ENCODE measurements around the gene PHF19.

PHF19 gene

DNA sequence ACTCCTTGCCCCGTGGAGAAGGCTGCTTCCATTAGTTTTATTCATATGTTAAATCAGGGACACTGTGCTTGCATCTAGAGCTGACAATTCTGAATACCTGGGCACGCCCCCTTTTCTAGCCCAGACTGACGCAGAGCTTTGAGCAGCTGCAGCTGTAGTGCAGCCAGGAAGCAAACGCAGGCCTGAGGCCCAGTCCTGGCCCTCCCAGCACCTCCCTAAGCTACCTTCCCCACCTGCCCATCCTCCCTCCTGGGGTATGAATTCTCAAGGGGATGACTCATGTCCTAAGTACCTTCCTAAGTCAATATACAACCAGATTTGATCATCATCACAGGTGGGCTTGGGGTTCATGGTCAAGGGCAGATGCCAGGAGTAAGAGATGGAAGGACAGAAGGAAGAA lies 3.5 kb downstream of the PHF19 start:
- DNase-seq (ENCODE audit: low spot score): no peak

DNA sequence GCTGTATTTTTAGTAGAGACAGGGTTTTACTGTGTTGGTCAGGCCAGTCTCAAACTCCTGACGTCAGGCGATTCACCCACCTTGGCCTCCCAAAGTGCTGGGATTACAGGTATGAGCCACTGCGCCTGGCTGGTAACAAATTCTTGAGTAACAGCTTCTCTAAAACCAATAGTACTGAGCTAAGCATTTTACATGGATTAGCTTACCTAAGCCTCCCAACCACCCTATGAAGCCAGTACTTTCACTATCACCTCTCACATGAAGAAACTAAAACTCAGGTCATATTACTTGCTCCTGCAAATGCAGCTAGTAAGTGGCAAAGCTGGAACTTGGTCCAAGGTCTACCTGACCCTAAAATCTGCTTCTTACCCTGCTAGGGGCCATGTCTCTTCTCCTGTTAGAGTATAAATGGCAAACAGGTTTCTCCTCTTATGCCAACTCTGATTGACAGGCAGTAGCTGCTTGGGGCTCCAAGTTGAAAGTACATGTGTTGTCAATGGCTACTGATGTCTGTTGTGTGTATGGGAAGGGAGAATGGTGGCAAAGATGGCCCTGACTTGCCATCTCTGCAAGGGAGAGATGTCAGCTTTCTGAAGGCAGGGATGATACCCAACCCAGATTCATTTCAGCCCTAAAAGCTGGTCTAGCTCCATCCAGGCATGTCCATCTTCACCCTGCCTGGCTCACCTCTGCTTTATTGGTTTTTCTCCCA lies 4.0 kb downstream of the PHF19 start:
- no peak for DNase-seq (ENCODE audit: low spot score)

DNA sequence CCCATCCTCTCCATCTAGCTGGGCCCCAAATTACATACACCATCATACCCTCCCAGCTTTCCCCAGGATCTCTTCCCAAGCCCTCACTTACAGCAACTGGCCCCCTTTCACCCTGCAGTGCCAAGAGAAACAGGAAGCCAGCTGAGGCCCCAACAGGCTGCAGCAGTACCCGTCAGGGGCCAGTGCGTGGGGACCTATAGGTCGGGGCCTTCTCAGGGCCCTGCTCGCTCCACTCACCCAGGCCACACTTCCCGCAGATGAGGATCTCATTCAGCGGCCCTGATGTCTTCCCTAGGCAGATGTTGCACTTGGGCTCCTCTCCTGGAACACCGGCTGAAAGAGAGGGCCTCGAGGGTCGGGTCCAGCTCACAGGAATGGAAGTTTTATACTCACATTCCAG lies 6.8 kb downstream of the PHF19 start:
- no peak for DNase-seq (ENCODE audit: low spot score)

DNA sequence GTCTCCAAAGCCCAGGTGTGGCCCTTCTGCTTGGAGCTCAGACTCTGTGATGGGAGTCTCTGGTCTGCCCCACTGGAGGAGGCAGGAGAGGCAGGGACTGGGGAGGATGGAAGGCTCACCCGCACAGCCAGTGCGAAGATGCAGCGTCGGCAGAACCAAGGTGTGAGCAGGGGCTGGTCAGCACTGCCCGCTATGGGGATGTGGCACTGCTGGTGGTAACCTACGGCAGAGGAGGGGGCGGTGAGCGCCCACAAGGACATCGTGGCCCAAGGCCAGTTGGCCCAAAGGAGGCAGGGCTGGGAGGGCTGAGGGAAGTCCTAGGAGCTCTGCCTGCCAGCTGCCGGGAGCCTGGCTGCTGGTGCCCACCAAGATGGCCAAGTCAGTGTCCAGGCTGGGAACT lies 7.3 kb downstream of the PHF19 start:
- no peak for DNase-seq (ENCODE audit: low spot score)

DNA sequence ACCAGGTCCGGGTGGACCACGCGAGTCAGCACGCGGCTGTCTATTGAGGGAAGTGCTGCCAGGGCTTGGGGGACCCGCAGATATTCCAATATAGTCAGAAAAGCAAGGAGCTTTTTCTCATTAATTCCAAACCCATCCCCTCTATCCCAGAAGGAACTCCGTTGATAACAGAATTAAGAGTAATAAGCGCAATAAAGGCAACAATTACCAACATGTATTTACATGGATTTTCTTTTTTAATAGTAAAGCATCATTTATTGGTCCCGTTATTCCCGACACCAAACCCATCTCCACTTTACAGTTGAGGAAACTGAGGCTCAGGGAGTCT lies 7.7 kb downstream of the PHF19 start:
- DNase-seq (ENCODE audit: low spot score): no peak

DNA sequence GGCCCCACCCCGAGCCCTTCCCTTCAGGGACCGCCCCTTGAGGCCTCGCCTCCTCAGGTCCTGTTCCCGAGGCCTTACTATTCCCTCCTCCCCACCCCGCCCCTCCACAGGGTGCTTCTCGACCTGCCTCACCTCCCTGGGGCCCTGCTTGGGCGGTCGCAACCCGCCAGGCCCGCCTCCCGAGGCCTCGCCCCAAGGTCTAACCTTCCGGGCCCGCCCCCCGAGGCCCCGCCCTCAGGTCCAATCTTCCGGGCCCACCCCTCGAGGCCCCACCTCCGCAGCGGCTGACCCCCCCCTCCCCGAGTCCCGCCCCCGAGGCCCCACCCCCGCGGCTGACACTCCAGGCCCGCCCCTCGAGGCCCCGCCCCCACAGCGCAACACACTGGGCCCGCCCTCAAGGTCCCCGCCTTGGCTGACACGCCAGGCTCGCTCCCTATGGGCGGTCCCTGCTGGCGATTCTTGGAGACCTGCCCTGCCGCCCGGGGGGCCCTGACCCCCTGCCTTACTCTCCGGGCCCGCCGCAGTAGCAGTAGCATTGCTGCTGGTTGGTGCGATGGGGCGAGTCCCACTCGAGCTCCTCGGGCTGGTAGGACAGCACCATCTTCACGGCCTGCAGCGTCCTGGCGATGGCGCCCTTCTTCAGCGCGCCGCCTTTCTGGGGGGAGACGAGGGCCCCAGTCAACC lies 8.2 kb downstream of the PHF19 start:
- DNase-seq (ENCODE audit: low spot score): peak; percentile 96

DNA sequence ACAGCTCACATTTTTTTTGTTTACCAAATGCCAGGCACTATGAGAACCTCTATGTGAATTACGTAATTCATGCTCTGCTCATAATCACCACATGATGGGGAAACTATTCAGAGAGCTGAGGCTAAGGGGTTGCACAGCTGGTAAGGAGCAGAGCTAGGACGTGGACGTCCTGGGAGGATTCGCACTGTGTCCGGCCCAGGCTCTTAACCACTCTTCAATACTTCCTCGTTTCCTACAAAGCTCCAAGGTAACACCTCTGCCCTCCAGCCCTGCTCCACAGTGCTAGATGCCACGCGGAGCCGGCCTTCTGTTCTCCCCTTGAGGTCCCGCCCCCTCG lies 8.7 kb downstream of the PHF19 start:
- no peak for DNase-seq (ENCODE audit: low spot score)

DNA sequence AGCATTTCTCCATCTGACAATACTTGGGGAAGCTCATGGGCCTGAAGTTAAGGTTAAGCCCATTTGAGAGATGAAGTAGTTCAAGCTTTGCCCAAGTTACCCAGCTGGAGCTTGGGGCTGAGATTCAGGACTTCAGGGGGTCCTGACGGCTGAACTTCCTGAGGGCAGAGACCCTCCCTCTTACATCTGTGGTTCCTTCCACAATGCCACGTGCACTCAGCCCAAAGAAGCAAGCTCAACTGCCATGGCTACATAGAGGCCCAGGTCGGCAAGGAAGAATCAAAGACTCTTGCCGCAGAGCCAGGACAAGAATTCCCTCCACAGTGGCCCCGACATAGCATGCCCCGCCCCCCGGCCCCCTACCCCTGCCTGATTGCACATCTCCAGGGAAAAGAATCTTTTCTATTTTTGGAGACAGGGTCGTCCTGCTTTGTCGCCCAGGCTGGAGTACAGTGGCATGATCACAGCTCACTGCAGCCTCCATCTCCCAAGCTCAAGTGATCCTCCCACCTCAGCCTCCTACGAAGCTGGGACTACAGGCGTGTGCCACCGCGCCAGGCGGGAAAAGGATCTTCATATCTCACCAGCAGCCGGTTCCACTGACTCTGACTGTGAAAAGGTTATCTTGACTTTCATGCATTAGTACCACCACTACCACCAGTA lies 9.2 kb downstream of the PHF19 start:
- DNase-seq (ENCODE audit: low spot score): no peak

DNA sequence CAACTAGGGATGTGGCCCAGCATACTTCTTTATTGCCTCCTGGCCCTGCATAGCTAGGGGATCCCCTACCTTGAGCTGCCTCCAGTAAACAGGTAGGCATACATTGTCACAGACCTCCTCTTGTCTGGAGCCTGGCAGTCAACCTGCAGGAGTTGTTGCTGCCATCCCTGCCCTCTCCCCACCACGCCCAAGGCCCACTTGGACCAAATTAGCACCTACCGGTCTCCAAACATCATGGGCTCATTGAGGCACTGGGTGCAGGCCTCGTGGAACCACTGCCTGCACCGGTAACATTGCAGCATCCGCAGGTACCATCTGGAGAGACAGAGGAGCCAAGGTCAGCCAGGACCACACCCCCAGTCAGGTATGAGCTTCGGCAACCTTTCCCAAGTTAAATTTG lies 10.3 kb downstream of the PHF19 start:
- no peak for DNase-seq (ENCODE audit: low spot score)

DNA sequence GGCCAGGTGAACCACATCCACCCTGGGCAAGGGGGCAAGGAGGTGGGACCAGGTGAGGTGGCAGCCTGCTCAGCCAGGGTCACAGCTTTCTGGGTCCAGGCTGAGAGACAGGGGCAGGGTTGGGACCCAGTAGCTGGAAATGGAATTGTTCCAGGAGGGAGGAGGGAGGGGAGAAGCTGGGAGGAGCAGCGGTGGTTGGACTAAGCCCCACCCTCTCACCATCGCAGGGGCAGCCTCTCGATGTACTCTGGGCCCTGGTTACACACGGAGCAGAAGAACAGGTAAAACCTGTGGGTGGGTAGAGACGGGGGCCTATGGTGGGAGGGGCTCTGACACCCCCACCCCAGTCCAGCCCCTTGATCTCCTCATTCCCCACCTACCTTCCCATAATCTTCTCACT lies 11.2 kb downstream of the PHF19 start:
- DNase-seq (ENCODE audit: low spot score): no peak

DNA sequence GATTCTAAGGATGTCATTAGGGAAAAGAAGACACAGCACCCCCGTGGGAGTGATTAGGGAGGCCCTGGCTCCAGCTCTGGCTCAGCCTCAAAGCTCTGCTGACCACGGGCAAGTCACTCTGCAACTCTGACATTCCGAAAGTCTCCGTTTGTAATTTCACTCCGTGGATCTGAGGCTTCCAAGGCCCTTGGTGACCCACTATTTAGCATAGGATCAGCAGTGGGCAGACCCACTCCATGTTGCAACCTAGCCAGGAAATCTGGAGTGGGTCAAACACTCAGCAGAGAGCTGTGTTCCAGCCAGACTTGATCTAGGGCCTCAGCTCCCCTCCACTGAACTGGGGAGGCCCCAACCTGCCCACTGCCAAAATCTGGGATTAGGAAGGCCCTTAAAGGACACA lies 11.8 kb downstream of the PHF19 start:
- DNase-seq (ENCODE audit: low spot score): no peak

DNA sequence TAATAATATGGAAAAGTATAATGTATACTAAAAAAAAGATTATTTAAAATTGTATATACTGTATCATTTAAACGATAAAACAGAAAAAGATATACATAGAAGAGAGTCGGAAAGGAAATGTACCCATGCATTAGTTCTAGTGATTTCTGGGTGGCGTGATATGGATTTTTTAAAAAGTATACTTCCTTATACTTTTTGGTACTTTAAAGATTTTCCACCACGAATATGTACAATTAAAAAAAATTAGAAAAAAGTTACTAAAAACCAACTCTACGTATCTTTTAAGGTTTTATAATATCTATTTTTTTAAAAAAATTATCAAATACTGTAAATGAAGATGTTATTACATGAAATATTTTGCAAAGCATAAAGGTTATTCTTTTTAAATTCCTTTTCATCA lies 12.3 kb downstream of the PHF19 start:
- no peak for DNase-seq (ENCODE audit: low spot score)

DNA sequence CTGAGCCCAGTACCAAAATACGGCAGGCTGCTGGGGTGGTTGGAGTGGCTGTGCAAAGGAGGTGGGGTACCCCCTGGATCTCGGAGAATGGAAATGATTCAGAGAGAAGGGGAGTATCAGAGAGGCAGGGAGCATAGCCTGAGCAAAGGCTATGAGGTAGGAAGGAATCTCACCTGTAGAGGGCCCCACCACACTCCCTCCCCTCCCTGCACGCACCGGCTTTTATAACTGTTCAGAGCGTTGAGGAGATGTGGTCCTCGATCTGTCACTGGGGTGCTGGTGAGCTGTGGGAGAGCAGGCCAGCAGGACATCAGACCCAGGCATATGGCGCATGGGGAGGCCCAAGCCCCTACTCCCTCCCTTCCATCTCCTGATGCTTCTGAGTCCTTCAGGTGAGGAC lies 13.2 kb downstream of the PHF19 start:
- DNase-seq (ENCODE audit: low spot score): no peak

DNA sequence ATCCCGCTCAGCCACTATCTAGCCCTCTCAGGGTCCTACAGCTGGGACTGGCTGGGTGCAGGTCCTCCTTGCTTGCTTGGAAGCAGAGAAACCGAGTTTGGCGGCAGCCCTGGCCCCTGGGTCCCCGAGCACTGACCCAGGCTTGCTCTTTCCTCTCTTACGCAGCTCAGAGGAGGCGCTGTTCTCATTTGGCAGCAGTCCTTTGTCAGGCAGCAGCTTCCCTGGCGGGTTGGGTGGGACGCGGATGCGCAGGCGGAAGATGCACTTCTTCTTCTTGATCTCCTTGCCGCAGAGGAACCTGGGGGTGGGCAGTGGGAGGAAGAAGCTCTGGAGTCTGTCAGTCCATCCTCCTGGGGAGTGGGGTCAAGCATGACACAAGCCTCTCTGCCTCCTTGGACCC lies 14.5 kb downstream of the PHF19 start:
- no peak for DNase-seq (ENCODE audit: low spot score)

DNA sequence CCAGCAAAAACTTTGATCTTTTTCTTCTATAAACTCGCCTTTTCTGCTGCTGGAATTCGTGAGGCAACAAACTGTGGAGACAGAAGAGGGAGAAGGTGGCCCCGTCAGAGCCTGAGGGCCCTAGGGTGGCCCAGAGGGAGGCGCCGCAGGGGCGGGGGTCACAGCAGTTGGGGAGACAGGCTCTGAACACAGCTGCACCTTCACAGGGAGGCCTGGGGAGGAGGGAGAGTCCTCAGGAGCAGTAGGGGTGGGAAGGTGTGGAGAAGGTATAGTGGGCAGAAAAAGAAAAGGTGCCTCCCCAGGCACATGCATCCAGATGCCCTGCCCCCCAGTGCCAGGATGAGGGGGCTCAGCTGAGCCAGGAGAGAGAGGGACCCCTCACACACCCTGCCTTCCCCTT lies 15.1 kb downstream of the PHF19 start:
- no peak for DNase-seq (ENCODE audit: low spot score)

DNA sequence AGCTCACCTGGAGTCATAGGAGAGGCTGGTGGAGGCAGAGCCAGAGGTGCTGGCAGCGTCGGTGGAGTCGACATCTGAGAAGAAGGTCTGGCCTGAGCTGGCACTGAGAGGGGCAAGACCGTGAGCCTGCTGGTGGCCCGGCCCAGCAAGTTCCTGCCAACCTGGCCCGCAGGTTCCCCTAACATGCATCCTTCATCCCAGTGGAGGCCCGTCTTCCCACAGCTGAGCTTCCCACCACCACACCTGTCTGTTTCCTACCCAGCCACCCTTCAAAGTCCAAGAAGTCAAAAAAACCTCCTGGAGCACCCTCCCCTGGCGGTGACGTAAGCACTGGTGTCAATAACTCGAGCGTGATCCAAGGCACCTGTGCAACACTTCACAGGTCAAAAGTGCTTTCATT lies 16.9 kb downstream of the PHF19 start:
- no peak for DNase-seq (ENCODE audit: low spot score)

DNA sequence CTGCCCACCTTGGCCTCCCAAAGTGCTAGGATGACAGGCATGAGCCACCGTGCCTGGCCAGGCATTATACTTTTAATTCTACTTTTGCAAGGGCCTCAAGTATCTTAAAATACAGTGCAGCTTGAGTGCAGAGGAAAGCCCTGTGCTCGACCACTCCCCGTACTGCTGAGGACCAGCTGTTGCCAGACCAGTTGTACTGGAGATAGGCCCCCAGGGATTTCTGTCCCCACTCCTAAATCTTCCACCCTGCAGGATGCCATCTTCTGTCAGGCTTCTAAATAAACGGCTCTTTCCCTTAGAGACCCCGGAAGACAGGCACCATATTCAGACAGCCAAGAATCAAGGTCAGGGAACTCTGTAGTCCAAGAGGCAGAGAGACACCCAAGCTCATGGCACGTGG lies 17.6 kb downstream of the PHF19 start:
- DNase-seq (ENCODE audit: low spot score): no peak

DNA sequence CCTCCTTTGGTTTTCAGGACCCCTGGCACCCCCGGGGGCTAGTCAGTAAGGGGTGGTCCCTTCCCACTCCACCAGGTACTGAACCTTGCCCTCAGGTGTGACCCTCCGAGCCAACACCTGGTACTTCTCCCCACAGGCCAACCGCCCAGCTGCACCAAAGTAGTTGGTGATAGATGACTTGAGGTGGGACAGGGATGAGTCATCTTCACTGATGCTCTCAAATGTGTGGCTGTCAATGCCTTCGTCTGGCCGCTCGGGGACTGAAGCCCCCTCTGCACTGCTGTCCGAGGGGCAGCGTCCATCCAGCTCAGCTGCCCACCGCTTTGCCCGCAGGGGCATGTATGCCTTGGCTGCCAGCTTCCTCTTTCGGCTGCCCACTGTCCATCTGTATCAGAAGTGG lies 19.1 kb downstream of the PHF19 start:
- DNase-seq (ENCODE audit: low spot score): no peak

DNA sequence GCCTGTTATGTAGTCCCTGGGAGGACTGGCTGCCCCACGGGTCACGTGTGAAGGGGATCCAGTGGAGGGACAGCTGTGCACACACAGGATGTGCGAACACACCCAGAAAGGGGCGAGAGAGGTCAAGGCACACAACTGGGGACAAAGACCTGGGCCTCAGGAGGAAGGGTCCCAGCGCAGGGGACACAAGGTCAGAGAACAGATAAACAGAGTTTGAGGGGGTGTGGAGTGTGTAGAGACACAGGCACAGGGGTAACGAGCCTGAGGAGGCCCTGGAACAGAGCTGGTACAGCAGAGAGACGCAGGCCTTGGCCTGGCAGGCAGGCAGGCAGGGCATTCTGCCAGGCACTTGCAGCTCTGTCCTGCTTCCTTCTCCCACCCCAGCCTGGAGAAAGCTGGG lies 19.5 kb downstream of the PHF19 start:
- no peak for DNase-seq (ENCODE audit: low spot score)

DNA sequence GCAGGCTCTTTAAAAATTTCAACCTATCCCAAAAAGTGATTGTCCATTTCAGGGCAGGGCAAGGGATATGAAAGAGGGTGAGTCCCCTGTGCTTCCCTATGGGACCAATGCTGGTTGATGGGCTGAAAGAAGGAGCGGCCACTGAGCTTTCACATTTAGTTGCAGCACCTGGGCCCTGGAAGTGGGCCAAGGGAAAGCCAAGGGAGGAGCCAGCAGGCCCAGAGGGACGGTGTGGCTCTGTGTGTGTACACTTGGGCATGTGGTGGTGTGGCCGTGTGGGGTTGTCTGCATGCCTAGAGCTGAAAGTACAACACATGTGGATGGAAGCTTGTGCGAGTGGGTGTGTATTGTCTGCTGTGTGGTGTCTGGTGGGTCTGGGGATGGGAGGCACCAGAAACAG lies 20.3 kb downstream of the PHF19 start:
- DNase-seq (ENCODE audit: low spot score): no peak

DNA sequence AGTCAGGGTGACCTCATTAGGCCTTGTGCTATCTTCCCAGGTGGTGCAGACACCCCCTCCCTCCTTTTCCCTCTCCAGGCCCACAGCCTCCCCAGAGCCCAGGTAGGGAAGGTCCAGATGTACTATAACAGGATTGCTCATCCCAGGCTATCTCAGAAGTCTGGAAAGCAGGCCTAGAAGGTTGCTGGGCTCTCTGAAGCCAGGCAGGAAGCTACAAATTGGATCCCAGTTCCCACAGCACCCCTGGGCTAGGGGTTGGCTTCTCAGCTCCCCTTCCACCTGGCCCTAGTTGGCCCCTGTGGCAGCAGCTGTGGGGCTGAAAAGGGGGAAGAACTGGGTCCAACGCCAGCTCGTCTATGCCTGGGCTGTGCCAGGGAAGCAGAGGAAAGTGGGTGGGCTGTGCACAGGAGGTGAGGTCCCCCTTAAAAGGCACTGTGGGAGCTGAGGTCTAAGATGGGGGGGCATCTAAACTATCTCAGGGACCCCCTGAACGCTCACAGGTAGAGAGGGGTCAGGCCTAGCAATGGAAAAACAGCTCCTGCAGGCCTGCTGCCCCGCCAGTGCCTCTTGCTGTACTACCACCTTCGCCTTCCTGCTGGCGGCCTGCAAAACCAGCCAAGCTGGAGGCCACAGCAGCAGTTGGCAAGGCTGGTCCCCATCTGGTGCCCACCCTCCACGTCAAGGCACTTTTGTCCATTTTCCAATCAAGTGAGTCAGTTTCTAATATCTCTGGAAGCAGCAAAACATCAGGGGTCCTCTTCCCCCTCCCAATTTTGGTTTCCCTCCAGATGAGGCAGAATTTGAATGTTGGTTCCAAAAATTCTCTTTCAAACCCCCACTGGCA lies 20.9 kb downstream of the PHF19 start:
- DNase-seq (ENCODE audit: low spot score): no peak

DNA sequence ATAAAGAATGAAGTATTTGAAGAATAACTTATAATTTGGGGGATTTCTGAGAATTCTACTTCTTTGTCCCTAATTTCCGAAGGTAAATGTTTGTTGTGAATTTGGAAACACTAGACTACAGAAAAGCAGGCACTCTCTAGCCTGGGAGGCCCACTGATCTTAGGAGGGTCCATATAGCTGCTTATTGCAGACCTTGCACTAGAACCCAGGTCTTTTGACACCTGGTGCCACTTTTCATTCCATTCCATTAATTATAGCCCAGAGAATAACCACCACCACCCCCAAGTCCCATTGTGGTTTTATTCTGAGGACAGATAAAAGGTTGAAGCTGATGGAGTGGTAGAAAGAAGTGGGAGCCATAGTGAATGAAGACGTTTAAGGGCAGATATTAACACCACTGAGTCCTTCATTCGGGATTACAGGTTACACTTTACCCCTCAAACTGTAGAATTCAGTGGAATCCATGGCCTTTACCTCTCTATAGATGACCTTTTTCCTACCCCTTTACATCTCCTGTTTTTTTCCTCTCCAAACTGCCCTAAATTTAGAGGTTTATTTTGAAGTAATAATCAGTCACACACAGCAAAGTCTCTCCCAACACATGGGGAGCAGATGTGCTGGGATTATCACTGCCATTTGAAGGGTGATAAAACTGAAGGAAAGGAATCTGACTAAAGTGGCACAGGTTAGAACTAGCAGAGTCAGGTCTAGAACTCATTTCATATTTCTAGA lies 22.2 kb downstream of the PHF19 start:
- DNase-seq (ENCODE audit: low spot score): no peak

Data from activated CD4-positive, alpha-beta T cell treated with anti-CD3 and anti-CD28 coated beads, Interleukin-2, Interleukin-4, amounts not matched to agents 100 ng/mL and 50 ng/mL, durations not matched to agents 16 hours and 8 hours (primary cell).